Measurements from ENCODE around the gene NACA2. TPM values are rescaled to one million over a fixed set of nuclear protein-coding genes. Genes with fewer than 3 reads are reported as not detected.

Gene NACA2
- total and polyA plus RNA-seq, 7 donors = 0.04 TPM; not detected in 6

DNA sequence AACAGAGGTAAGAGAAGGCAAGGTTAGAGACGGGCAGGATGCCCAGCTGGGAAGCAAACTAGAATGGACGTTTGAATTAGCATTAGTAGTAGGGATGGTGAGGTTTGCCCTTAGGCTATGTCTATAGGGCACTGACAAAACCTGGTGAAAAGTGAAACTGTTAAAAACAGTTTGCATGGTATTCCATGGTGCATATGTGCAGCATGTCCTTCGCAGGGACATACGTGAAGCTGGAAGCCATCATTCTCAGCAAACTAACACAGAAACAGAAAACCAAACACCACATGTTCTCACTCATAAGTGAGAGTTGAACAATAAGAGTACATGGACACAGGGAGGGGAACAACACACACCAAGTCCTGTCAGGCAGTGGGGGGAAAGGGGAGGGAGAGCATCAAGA is 25.8 kb downstream of the NACA2 start:
- intact Hi-C loops (cut with DNase I) = no loop called here
- TF ChIP-seq CTCF (IDR thresholded peaks at IDR 0.05) = no peak
- Histone ChIP-seq H3K36me3 (ENCODE audit: insufficient read depth in 1 of 2, low read depth in 1 of 2) (no peaks in the 10 kb centered on the region), H3K4me3 (no peak overlapping the region), H3K9me3 (peaks cover 8% of the 10 kb centered on the region), H3K4me1 (no peaks in the 10 kb centered on the region), H3K27ac (no peak overlapping the region), H3K27me3 (ENCODE audit: insufficient read depth in 3 of 3, low read length in 2 of 3) (no peaks in the 10 kb centered on the region)
- WGBS, 3 donors = 38 to 74% (median 59%) methylated on average over 4 of the region's 4 CpGs
- DNase-seq = no peak
- ATAC-seq = no peak

GRCh38 chr17:61562287-61562686 is 28.7 kb downstream of the NACA2 start:
- WGBS, 3 donors = 69 to 74% (median 74%) methylated on average over 4 of the region's 4 CpGs

GRCh38 chr17:61561354-61561753 is 29.7 kb downstream of the NACA2 start:
- no peak for TF ChIP-seq CTCF (IDR thresholded peaks at IDR 0.05)
- H3K27ac ChIP-seq = no peak overlapping the region
- no peak overlapping the region for H3K4me3 ChIP-seq
- ATAC-seq (no peak), DNase-seq (no peak)
- 49 to 62% (median 53%) methylated on average over 2 of the region's 2 CpGs for WGBS, 3 donors
- no peaks in the 10 kb centered on the region for H3K4me1 ChIP-seq
- H3K9me3 ChIP-seq = no peaks in the 10 kb centered on the region
- no peaks in the 10 kb centered on the region for H3K36me3 ChIP-seq (ENCODE audit: insufficient read depth in 1 of 2, low read depth in 1 of 2)
- H3K27me3 ChIP-seq (ENCODE audit: insufficient read depth in 3 of 3, low read length in 2 of 3) = peaks cover 0 to 3% (median 0%) of the 10 kb centered on the region in 3 donors
- intact Hi-C loops (cut with DNase I) = no loop called here

More at GRCh38 chr17:61562287-61562686, 28.7 kb downstream of the NACA2 start:
- H3K4me1 ChIP-seq = no peaks in the 10 kb centered on the region
- H3K27ac ChIP-seq = no peak overlapping the region
- H3K9me3 ChIP-seq = no peaks in the 10 kb centered on the region
- no peak overlapping the region for H3K4me3 ChIP-seq
- intact Hi-C loops (cut with DNase I) = no loop called here
- no peak for TF ChIP-seq CTCF (IDR thresholded peaks at IDR 0.05)
- no peak for ATAC-seq
- no peak for DNase-seq
- no peaks in the 10 kb centered on the region for H3K36me3 ChIP-seq (ENCODE audit: insufficient read depth in 1 of 2, low read depth in 1 of 2)
- H3K27me3 ChIP-seq (ENCODE audit: insufficient read depth in 3 of 3, low read length in 2 of 3) = no peaks in the 10 kb centered on the region

GRCh38 chr17:61560071-61560470 is 30.9 kb downstream of the NACA2 start:
- 82 to 89% (median 83%) methylated on average over 6 of the region's 6 CpGs for WGBS, 3 donors
- no peak for TF ChIP-seq CTCF (IDR thresholded peaks at IDR 0.05)
- Histone ChIP-seq H3K4me3 (no peak overlapping the region), H3K4me1 (no peaks in the 10 kb centered on the region), H3K9me3 (no peaks in the 10 kb centered on the region), H3K36me3 (ENCODE audit: insufficient read depth in 1 of 2, low read depth in 1 of 2) (no peaks in the 10 kb centered on the region), H3K27ac (no peak overlapping the region), H3K27me3 (ENCODE audit: insufficient read depth in 3 of 3, low read length in 2 of 3) (peaks cover 0 to 5% (median 0%) of the 10 kb centered on the region in 3 donors)
- ATAC-seq = no peak
- intact Hi-C loops (cut with DNase I) = no loop called here
- DNase-seq = no peak

Data from psoas muscle (tissue), 8 donors.